OCI-LY7 (cell line): ENCODE results near the gene NAXE. TPM values are rescaled to one million over a fixed set of nuclear protein-coding genes. Genes with fewer than 3 reads are reported as not detected.
"Not testable (repeated sequence)": the region's sequence is repeated elsewhere in the genome, so short reads cannot be mapped to it uniquely, and the experiment has no call there.

Experiments
- BruUV-seq: library from RNA; stranded (reverse); fragments of 400-500 nt; replicated peaks from 2 replicates; lab custom pipeline; 2021; lab: Mats Ljungman, UMichigan
- CTCF ChIA-PET: fragments of 300-600 bp; sonication (Branson Sonifier 250); formaldehyde crosslinking; loops from one replicate; lab custom pipeline; 2022; ENCODE audit warnings: antibody characterized with exemption; ENCODE audit not compliant: unreplicated experiment; lab: Charles Lee
- POLR2A ChIA-PET: fragments of 300-600 bp; sonication (Branson Sonifier 250); formaldehyde crosslinking; loops from one replicate; lab custom pipeline; 2022; ENCODE audit warnings: antibody characterized with exemption; lab: Charles Lee
- DNase-seq: peaks from one replicate; pipeline ENCODE4 v3.0.0-alpha.2; 2015; ENCODE audit warnings: low spot score
- H2AFZ ChIP-seq: fragments of 200-600 bp; sonication (generic), shearing (Covaris generic); 2 replicates; pipeline ENCODE4 v1.6.1; 2014; ENCODE audit warnings: mild to moderate bottlenecking, antibody characterized with exemption, low read length, moderate library complexity
- H3K27ac ChIP-seq: fragments of 200-600 bp; sonication (generic); 2 replicates; pipeline ENCODE4 v1.5.1; 2014; ENCODE audit warnings: mixed run types, low read depth, mild to moderate bottlenecking, moderate library complexity, low read length, inconsistent platforms; ENCODE audit not compliant: poor library complexity, severe bottlenecking
- H3K36me3 ChIP-seq: fragments of 200-600 bp; sonication (generic); 2 replicates; pipeline ENCODE4 v1.6.1; 2014; ENCODE audit warnings: mild to moderate bottlenecking, antibody characterized with exemption, low read length, moderate library complexity, mixed read lengths; ENCODE audit not compliant: insufficient read depth
- H3K4me1 ChIP-seq: fragments of 200-600 bp; sonication (generic); 2 replicates; pipeline ENCODE4 v1.5.1; 2014; ENCODE audit warnings: mild to moderate bottlenecking, low read length; ENCODE audit not compliant: insufficient read depth, poor library complexity, severe bottlenecking
- H3K4me2 ChIP-seq: fragments of 200-600 bp; sonication (generic); 2 replicates; pipeline ENCODE4 v1.6.1; 2014; ENCODE audit warnings: mild to moderate bottlenecking, low read length
- H3K4me3 ChIP-seq: fragments of 200-600 bp; sonication (generic); 2 replicates; pipeline ENCODE4 v1.5.1; 2014; ENCODE audit warnings: mild to moderate bottlenecking, low read depth, low read length; ENCODE audit not compliant: poor library complexity, severe bottlenecking
- H3K79me2 ChIP-seq: fragments of 200-600 bp; sonication (generic); 2 replicates; pipeline ENCODE4 v1.6.1; 2016; ENCODE audit warnings: low read depth, mild to moderate bottlenecking, low read length, moderate library complexity, mixed read lengths; ENCODE audit not compliant: insufficient read depth
- H3K9me2 ChIP-seq: fragments of 200-600 bp; sonication (generic); 2 replicates; pipeline ENCODE4 v1.6.1; 2016; ENCODE audit warnings: mild to moderate bottlenecking, low read length, mixed read lengths; ENCODE audit not compliant: insufficient read depth
- H3K9me3 ChIP-seq: fragments of 200-600 bp; sonication (generic); 2 replicates; pipeline ENCODE4 v1.6.1; 2014; ENCODE audit warnings: mild to moderate bottlenecking, mixed run types, low read length, mixed read lengths
- H4K20me1 ChIP-seq: fragments of 200-600 bp; sonication (generic); 2 replicates; pipeline ENCODE4 v1.6.1; 2014; ENCODE audit warnings: mild to moderate bottlenecking, antibody characterized with exemption, low read length, moderate library complexity, mixed read lengths; ENCODE audit not compliant: insufficient read depth
- EZH2phosphoT487 ChIP-seq: fragments of 200-600 bp; sonication (generic); IDR thresholded peaks from 2 replicates; pipeline ENCODE4 v1.6.1; 2018; ENCODE audit warnings: low read depth, borderline replicate concordance, mild to moderate bottlenecking, mixed run types, antibody characterized with exemption, low read length, moderate library complexity, mixed read lengths
- intact Hi-C: fragments of 100-400 bp; cut with micrococcal nuclease; formaldehyde crosslinking; loops from one replicate; pipeline ENCODE4 v1.10.0; 2022; ENCODE audit not compliant: unreplicated experiment
- total RNA-seq, 2 experiments: library from RNA; depleted of rRNA in 1 of 2; stranded (reverse); fragments of >200 nt in 1 of 2; shearing (Covaris generic) in 1 of 2; gene quantifications; 2 replicates each; pipeline ENCODE4 v1.2.3, GENCODE V29; 2014 to 2022
- TF ChIP-seq, protein P1 (sequence below): fragments of 200-600 bp; sonication (generic); conservative IDR thresholded peaks from 2 replicates; pipeline ENCODE4 v1.5.1; 2014; ENCODE audit warnings: mild to moderate bottlenecking, antibody characterized with exemption, low read length, moderate library complexity, mixed read lengths

Gene NAXE
- total RNA-seq, 2 experiments from 2014 or later: 61.1 to 71.6 TPM

DNA sequence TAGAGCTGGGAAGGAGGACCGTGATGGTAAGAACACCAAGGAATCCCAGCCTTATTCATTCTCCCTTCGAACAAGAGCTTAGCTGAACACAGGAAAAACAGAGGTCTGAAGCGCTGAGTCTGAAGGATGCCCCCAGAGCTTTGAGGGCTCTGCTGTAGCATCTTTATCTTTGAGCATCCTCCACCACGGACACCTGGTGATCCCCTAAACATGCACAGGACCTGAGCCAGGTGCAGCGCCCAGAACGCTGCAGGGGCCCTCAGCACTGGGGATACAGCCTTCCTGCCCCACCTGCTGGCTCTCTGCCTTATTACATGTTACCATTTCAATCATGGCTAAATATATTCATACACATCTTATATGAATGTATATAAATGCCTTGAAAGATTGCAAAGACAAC lies 17.4 kb downstream of the NAXE start:
- DNase-seq: peak; percentile 78
- Histone ChIP-seq H3K4me1 (peaks cover 24% of the 10 kb centered on the region), H3K9me3 (no peaks in the 10 kb centered on the region), H2AFZ (no peak overlapping the region), H3K27ac (no peak overlapping the region), H4K20me1 (no peaks in the 10 kb centered on the region), H3K79me2 (no peaks in the 10 kb centered on the region), H3K9me2 (no peaks in the 10 kb centered on the region), H3K4me2 (peak overlapping the region; percentile 19), H3K4me3 (no peak overlapping the region), H3K36me3 (no peaks in the 10 kb centered on the region)
- ChIA-PET CTCF (interaction anchor here (1.0 kb wide), 2 partner anchors 10 to 11 kb away, joined by 3 to 4 read pairs; no protein-coding TSS in a partner anchor), POLR2A (interaction anchor here (0.9 kb wide), 2 partner anchors 18 to 163 kb away, joined by 3 read pairs; partner anchors contain the start of gene NAXE)
- no TSS peak for BruUV-seq
- TF ChIP-seq, protein P1, sequence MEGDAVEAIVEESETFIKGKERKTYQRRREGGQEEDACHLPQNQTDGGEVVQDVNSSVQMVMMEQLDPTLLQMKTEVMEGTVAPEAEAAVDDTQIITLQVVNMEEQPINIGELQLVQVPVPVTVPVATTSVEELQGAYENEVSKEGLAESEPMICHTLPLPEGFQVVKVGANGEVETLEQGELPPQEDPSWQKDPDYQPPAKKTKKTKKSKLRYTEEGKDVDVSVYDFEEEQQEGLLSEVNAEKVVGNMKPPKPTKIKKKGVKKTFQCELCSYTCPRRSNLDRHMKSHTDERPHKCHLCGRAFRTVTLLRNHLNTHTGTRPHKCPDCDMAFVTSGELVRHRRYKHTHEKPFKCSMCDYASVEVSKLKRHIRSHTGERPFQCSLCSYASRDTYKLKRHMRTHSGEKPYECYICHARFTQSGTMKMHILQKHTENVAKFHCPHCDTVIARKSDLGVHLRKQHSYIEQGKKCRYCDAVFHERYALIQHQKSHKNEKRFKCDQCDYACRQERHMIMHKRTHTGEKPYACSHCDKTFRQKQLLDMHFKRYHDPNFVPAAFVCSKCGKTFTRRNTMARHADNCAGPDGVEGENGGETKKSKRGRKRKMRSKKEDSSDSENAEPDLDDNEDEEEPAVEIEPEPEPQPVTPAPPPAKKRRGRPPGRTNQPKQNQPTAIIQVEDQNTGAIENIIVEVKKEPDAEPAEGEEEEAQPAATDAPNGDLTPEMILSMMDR: peak; percentile 92
- TF ChIP-seq EZH2phosphoT487: no peak
- intact Hi-C loops: loop anchor here (1.0 to 2.0 kb wide), 5 partner anchors 25 to 224 kb away; no protein-coding TSS in a partner anchor

DNA sequence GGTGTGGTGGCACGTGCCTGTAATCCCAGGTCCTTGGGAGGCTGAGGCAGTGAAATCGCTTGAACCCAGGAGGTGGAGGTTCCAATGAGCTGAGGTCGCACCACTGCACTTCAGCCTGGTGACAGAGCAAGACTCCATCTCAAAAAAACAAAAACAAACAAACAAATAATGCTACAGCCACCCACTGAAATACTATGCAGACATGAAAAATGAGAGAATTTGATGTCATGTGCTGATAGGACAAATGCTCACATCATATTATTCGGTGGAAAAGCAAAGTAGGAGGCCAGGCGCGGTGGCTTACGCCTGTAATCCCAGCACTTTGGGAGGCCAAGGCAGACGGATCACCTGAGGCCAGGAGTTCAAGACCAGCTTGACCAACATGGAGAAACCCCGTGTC lies 18.5 kb downstream of the NAXE start:
- H3K27ac ChIP-seq, CTCF ChIA-PET, DNase-seq, H3K79me2 ChIP-seq, intact Hi-C loops, BruUV-seq, H3K4me2 ChIP-seq, H3K36me3 ChIP-seq, H3K9me2 ChIP-seq, H3K4me3 ChIP-seq, POLR2A ChIA-PET, H4K20me1 ChIP-seq, H3K9me3 ChIP-seq, H2AFZ ChIP-seq: not testable (repeated sequence)
- peaks cover 24% of the 10 kb centered on the region for H3K4me1 ChIP-seq

DNA sequence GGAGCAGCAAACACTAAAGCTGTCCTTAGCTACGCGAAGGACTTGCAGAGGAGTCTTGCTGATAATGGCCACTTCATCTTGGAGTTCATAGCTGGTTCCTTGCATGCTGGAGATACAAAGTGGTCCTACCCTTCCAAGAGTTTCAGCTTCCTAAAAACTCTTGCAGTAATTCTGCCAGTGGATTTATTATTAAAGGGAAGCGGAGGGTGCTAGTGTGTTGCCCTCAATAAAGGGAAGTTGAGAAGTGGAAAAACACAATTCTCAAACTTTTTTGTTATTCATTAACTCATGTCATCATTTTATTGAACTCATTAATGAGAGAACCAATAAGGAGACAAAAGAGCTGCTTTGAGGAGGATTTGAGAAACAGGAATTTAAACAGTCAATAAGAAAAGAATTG lies 21.1 kb downstream of the NAXE start:
- intact Hi-C loops: no loop called here
- CTCF ChIA-PET: no interaction called here
- no peak overlapping the region for H2AFZ ChIP-seq
- no peaks in the 10 kb centered on the region for H3K79me2 ChIP-seq
- DNase-seq: no peak
- no peak overlapping the region for H3K4me2 ChIP-seq
- no TSS peak for BruUV-seq
- no peaks in the 10 kb centered on the region for H3K36me3 ChIP-seq
- POLR2A ChIA-PET: interaction anchor here (0.8 to 1.2 kb wide), 3 partner anchors 11 to 42 kb away, joined by 3 to 4 read pairs (median 3); partner anchors contain the start of gene NAXE
- H3K9me2 ChIP-seq: no peaks in the 10 kb centered on the region
- H3K9me3 ChIP-seq: no peaks in the 10 kb centered on the region
- no peak overlapping the region for H3K27ac ChIP-seq
- no peak overlapping the region for H3K4me3 ChIP-seq
- H3K4me1 ChIP-seq: peaks cover 15% of the 10 kb centered on the region
- H4K20me1 ChIP-seq: no peaks in the 10 kb centered on the region
- TF ChIP-seq, protein P1: no peak
- no peak for TF ChIP-seq EZH2phosphoT487
